Lung (tissue), 12 donors: ENCODE results near the gene AFG1L. TPM values are rescaled to one million over a fixed set of nuclear protein-coding genes. Genes with fewer than 3 reads are reported as not detected.

Source experiments
- ATAC-seq: fragments of 200-7000 bp; cut with Tn5 transposase; one replicate; pipeline ENCODE4 v1.9.1; 2020; ENCODE audit warnings: moderate number of reproducible peaks; ENCODE audit not compliant: insufficient read depth, low FRiP score
- DNase-seq, 3 donors: peaks; one replicate each; pipeline ENCODE4 v3.0.0-alpha.2; 2013 to 2017
- H3K27ac ChIP-seq, 2 donors: one replicate each; pipeline ENCODE4 v1.5.1; 2013; ENCODE audit warnings: mild to moderate bottlenecking in 2 of 2, moderate library complexity in 2 of 2, control low read depth in 1 of 2, inconsistent platforms in 1 of 2, low read depth in 1 of 2, low read length in 1 of 2
- H3K27me3 ChIP-seq, 3 donors: one replicate each; pipeline ENCODE4 v1.5.1; 2013; ENCODE audit warnings: low read length in 2 of 3; ENCODE audit not compliant: control insufficient read depth in 3 of 3, insufficient read depth in 3 of 3
- H3K36me3 ChIP-seq, 4 donors: one replicate each; pipeline ENCODE4 v1.5.1; 2013; ENCODE audit warnings: low read length in 4 of 4, mild to moderate bottlenecking in 1 of 4, moderate library complexity in 1 of 4; ENCODE audit not compliant: control insufficient read depth in 4 of 4, insufficient read depth in 4 of 4
- H3K4me1 ChIP-seq, 5 donors: one replicate each; pipeline ENCODE4 v1.5.1; 2013; ENCODE audit warnings: low read length in 5 of 5, mild to moderate bottlenecking in 2 of 5, moderate library complexity in 1 of 5; ENCODE audit not compliant: control insufficient read depth in 5 of 5, insufficient read depth in 5 of 5
- H3K4me3 ChIP-seq: one replicate; pipeline ENCODE4 v1.5.1; 2013; ENCODE audit warnings: mild to moderate bottlenecking, control low read depth, moderate library complexity
- H3K9ac ChIP-seq, 2 donors: one replicate each; pipeline ENCODE4 v1.5.1; 2013; ENCODE audit warnings: low read length in 2 of 2, control low read depth in 1 of 2; ENCODE audit not compliant: insufficient read depth in 1 of 2
- H3K9me3 ChIP-seq, 4 donors: one replicate each; pipeline ENCODE4 v1.5.1; 2013; ENCODE audit warnings: low read length in 3 of 4, mild to moderate bottlenecking in 1 of 4, moderate library complexity in 1 of 4; ENCODE audit not compliant: control insufficient read depth in 4 of 4, insufficient read depth in 3 of 4
- CTCF ChIP-seq: IDR thresholded peaks from 2 replicates; pipeline ENCODE4 v1.5.1; 2012; ENCODE audit warnings: mild to moderate bottlenecking; ENCODE audit errors: control extremely low read depth, extremely low read depth
- WGBS, 2 donors: extraction: QIAGEN DNeasy Blood & Tissue Kit; methylation state at CpG; one replicate each; pipeline ENCODE4 v1.1.7; 2013; 5-methylcytosine and 5-hydroxymethylcytosine counted together
- polyA plus RNA-seq, 2 donors: library from polyadenylated mRNA; stranded (reverse); fragments of 200-250 nt; gene quantifications; one replicate each; pipeline ENCODE4 v1.2.1, GENCODE V29; 2013
- total RNA-seq, 2 donors: library from RNA; depleted of rRNA in 1 of 2; stranded (reverse); fragments of >200 nt in 1 of 2; gene quantifications; one replicate each; pipeline ENCODE4 v1.2.1, GENCODE V29; 2014 to 2021
- donor health status: control.
- donor health status: control.
- donor health status: Bipolar disorder and iron deficiency.
- donor health status: healthy.
- donor health status: DM: yes; HTN: yes; CAD: no.

AFG1L gene
- total and polyA plus RNA-seq, 4 donors, result 2.0 to 9.5 (median 5.5) TPM

GRCh38 chr6:108336971-108337370 lies 42.1 kb downstream of the AFG1L start:
- Histone ChIP-seq H3K27me3 (no peaks in the 10 kb centered on the region), H3K9me3 (no peaks in the 10 kb centered on the region), H3K4me3 (no peak overlapping the region), H3K4me1 (no peaks in the 10 kb centered on the region), H3K9ac (no peak overlapping the region), H3K27ac (no peak overlapping the region), H3K36me3 (peaks cover 0 to 2% (median 0%) of the 10 kb centered on the region in 4 donors)
- no peak for TF ChIP-seq CTCF
- DNase-seq (no peak), ATAC-seq (no peak)
- 84 to 90% methylated on average over 3 of the region's 3 CpGs for WGBS, 2 donors

DNA sequence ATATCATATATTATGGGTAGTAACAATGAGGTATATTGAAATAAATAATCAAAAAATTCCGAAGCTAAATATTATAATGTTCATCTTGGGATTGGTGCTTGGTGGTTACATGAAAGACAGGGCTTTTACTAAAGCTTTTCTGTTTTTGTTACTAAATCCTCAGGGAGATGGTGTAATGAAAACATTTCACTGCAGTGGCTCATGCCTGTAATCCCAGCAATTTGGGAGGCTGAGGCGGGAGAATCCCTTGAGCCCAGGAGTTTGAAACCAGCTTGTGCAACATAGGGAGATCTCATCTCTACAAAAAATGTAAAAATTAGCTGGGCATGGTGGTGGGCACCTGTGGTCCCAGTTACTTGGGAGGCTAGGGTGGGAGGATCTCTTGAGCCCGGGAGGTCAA lies 42.9 kb downstream of the AFG1L start:
- Histone ChIP-seq H3K4me3 (no peak overlapping the region), H3K36me3 (peaks cover 0 to 2% (median 0%) of the 10 kb centered on the region in 4 donors), H3K9me3 (no peaks in the 10 kb centered on the region), H3K27me3 (no peaks in the 10 kb centered on the region), H3K27ac (no peak overlapping the region), H3K4me1 (no peaks in the 10 kb centered on the region), H3K9ac (no peak overlapping the region)
- DNase-seq, result no peak
- 95 to 98% methylated on average over 3 of the region's 3 CpGs for WGBS, 2 donors
- TF ChIP-seq CTCF, result no peak
- no peak for ATAC-seq

DNA sequence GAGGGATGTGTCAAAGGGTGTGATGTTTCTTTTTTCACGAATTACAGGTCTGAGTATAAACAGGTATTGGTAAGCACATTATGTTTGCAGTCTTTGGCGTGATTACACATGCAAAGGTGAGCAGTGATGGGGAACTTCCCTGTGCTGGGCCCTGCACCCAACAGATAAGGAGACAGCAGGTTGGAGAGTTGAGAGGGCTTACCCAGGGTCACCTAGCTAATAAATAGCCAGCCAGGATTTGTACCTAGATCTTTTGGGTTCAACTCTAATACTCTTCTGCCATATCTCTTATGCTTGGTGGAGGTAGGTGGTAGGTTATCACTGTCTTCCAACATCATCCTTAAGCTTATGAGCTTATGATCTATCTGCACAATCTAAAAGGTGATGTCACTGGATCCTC lies 46.5 kb downstream of the AFG1L start:
- ATAC-seq (no peak), DNase-seq (no peak)
- Histone ChIP-seq H3K36me3 (no peaks in the 10 kb centered on the region), H3K9me3 (no peaks in the 10 kb centered on the region), H3K27ac (no peak overlapping the region), H3K9ac (no peak overlapping the region), H3K27me3 (no peaks in the 10 kb centered on the region), H3K4me1 (no peaks in the 10 kb centered on the region), H3K4me3 (no peak overlapping the region)
- TF ChIP-seq CTCF, result no peak
- WGBS, 2 donors, result 90 to 95% methylated on average over 2 of the region's 2 CpGs

GRCh38 chr6:108343894-108344293 lies 49.0 kb downstream of the AFG1L start:
- H3K4me1 ChIP-seq, result no peaks in the 10 kb centered on the region
- H3K36me3 ChIP-seq, result no peaks in the 10 kb centered on the region
- H3K27ac ChIP-seq, result no peak overlapping the region
- no peak for ATAC-seq
- no peaks in the 10 kb centered on the region for H3K27me3 ChIP-seq
- no peak overlapping the region for H3K4me3 ChIP-seq
- DNase-seq, result no peak
- WGBS, 2 donors, result 98 to 99% methylated on average over 5 of the region's 5 CpGs
- no peak for TF ChIP-seq CTCF
- no peak overlapping the region for H3K9ac ChIP-seq
- H3K9me3 ChIP-seq, result no peaks in the 10 kb centered on the region
